Astrocyte (in vitro differentiated cells and primary cell): Measurements from ENCODE around the gene BMPR1A. TPM values are rescaled to one million over a fixed set of nuclear protein-coding genes. Genes with fewer than 3 reads are reported as not detected.
A peak's percentile ranks its signal among the peaks of the same experiment; 100 is the strongest.

Experiments used
- DNase-seq: peaks from one replicate; pipeline ENCODE4 v3.0.0-alpha.2; 2010; ENCODE audit warnings: low read depth
- FAIRE-seq: peaks from 2 replicates; lab custom pipeline; 2011; peaks lifted over from hg19 to GRCh38; lab: Jason Lieb, UNC
- H2AFZ ChIP-seq: 2 replicates; pipeline ENCODE4 v1.6.0; 2012; ENCODE audit warnings: low read depth, low read length, inconsistent platforms
- H3K27ac ChIP-seq: 2 replicates; pipeline ENCODE4 v1.5.1; 2011; ENCODE audit warnings: low read depth, low read length, inconsistent platforms
- H3K27me3 ChIP-seq: 2 replicates; pipeline ENCODE4 v1.6.0; 2011; ENCODE audit warnings: low read length, inconsistent platforms; ENCODE audit not compliant: insufficient read depth
- H3K36me3 ChIP-seq: 2 replicates; pipeline ENCODE4 v1.5.1; 2011; ENCODE audit warnings: low read length, inconsistent platforms; ENCODE audit not compliant: insufficient read depth
- H3K4me1 ChIP-seq: 2 replicates; pipeline ENCODE4 v1.5.1; 2011; ENCODE audit warnings: low read length, inconsistent platforms; ENCODE audit not compliant: insufficient read depth
- H3K4me2 ChIP-seq: 2 replicates; pipeline ENCODE4 v1.6.0; 2012; ENCODE audit warnings: low read length, inconsistent platforms
- H3K4me3 ChIP-seq: 2 replicates; pipeline ENCODE4 v1.5.1; 2011; ENCODE audit warnings: low read depth, mild to moderate bottlenecking, low read length, inconsistent platforms; ENCODE audit not compliant: insufficient read depth
- H3K79me2 ChIP-seq: 2 replicates; pipeline ENCODE4 v1.6.0; 2012; ENCODE audit warnings: mild to moderate bottlenecking, low read length, inconsistent platforms; ENCODE audit not compliant: insufficient read depth
- H3K9ac ChIP-seq: 2 replicates; pipeline ENCODE4 v1.6.0; 2012; ENCODE audit warnings: mild to moderate bottlenecking, low read length, inconsistent platforms
- H3K9me3 ChIP-seq: 2 replicates; pipeline ENCODE4 v1.5.1; 2012; ENCODE audit warnings: low read depth, mild to moderate bottlenecking, low read length, inconsistent platforms; ENCODE audit not compliant: insufficient read depth
- H4K20me1 ChIP-seq: 2 replicates; pipeline ENCODE4 v1.6.0; 2012; ENCODE audit warnings: low read length, inconsistent platforms; ENCODE audit not compliant: insufficient read depth
- H3K27ac Mint-ChIP-seq: one replicate; pipeline ENCODE4 v1.8.0; 2021; ENCODE audit warnings: mild to moderate bottlenecking, mixed read lengths; ENCODE audit not compliant: unreplicated experiment
- H3K27me3 Mint-ChIP-seq: one replicate; pipeline ENCODE4 v1.8.0; 2021; ENCODE audit warnings: low read depth, mixed read lengths; ENCODE audit not compliant: unreplicated experiment
- H3K36me3 Mint-ChIP-seq: one replicate; pipeline ENCODE4 v1.8.0; 2021; ENCODE audit warnings: low read depth, mixed read lengths; ENCODE audit not compliant: unreplicated experiment
- H3K4me1 Mint-ChIP-seq: one replicate; pipeline ENCODE4 v1.8.0; 2021; ENCODE audit warnings: low read depth, mixed read lengths; ENCODE audit not compliant: unreplicated experiment
- H3K4me3 Mint-ChIP-seq: one replicate; pipeline ENCODE4 v1.8.0; 2021; ENCODE audit warnings: mild to moderate bottlenecking, moderate library complexity, mixed read lengths; ENCODE audit not compliant: unreplicated experiment
- H3K9me3 Mint-ChIP-seq: one replicate; pipeline ENCODE4 v1.8.0; 2021; ENCODE audit warnings: mild to moderate bottlenecking, mixed read lengths; ENCODE audit not compliant: unreplicated experiment
- CTCF ChIP-seq: IDR thresholded peaks from 2 replicates; pipeline ENCODE4 v1.5.1; 2011; ENCODE audit warnings: low read depth, mild to moderate bottlenecking, inconsistent platforms, low read length, moderate library complexity; ENCODE audit not compliant: insufficient read depth
- EZH2 ChIP-seq: IDR thresholded peaks from 2 replicates; pipeline ENCODE4 v1.6.1; 2012; ENCODE audit warnings: mild to moderate bottlenecking, low read length, inconsistent platforms; ENCODE audit not compliant: insufficient read depth
- total RNA-seq: library from RNA; stranded (reverse); gene quantifications from 2 replicates; pipeline ENCODE4 v1.2.1, GENCODE V29; 2021

BMPR1A gene
- total RNA-seq, 1 donor from 2014 or later = 52.2 TPM

GRCh38 chr10:86755740-86756510 lies 494 bp upstream of the BMPR1A start:
- Mint-ChIP-seq H3K27me3 (no peaks in the 10 kb centered on the region), H3K36me3 (no peaks in the 10 kb centered on the region), H3K27ac (peak overlapping the region; percentile 54), H3K9me3 (no peaks in the 10 kb centered on the region), H3K4me3 (peak overlapping the region; percentile 88), H3K4me1 (peaks cover 22% of the 10 kb centered on the region)
- Histone ChIP-seq H2AFZ (peak overlapping the region; percentile 89), H4K20me1 (peaks cover 36% of the 10 kb centered on the region), H3K27ac (peak overlapping the region; percentile 99), H3K27me3 (no peaks in the 10 kb centered on the region), H3K4me2 (peak overlapping the region; percentile 85), H3K4me3 (peak overlapping the region; percentile 83), H3K9me3 (no peaks in the 10 kb centered on the region), H3K36me3 (no peaks in the 10 kb centered on the region), H3K9ac (peak overlapping the region; percentile 99), H3K79me2 (peaks cover 64% of the 10 kb centered on the region), H3K4me1 (peaks cover 6% of the 10 kb centered on the region)
- DNase-seq (peak; percentile 77), FAIRE-seq (no peak)
- no peak for TF ChIP-seq CTCF
- TF ChIP-seq EZH2 = no peak

GRCh38 chr10:86757113-86757972 lies 924 bp downstream of the BMPR1A start:
- H3K4me3 Mint-ChIP-seq = peak overlapping the region; percentile 89
- DNase-seq (peak; percentile 52), FAIRE-seq (no peak)
- no peaks in the 10 kb centered on the region for H3K36me3 Mint-ChIP-seq
- peak overlapping the region; percentile 80 for H3K4me3 ChIP-seq
- H3K4me2 ChIP-seq = peak overlapping the region; percentile 89
- peak overlapping the region; percentile 91 for H3K9ac ChIP-seq
- H3K9me3 Mint-ChIP-seq = no peaks in the 10 kb centered on the region
- peaks cover 75% of the 10 kb centered on the region for H3K79me2 ChIP-seq
- H4K20me1 ChIP-seq = peaks cover 49% of the 10 kb centered on the region
- no peaks in the 10 kb centered on the region for H3K36me3 ChIP-seq
- H3K4me1 Mint-ChIP-seq = peaks cover 22% of the 10 kb centered on the region
- TF ChIP-seq CTCF (peak; percentile 31), EZH2 (no peak)
- peak overlapping the region; percentile 77 for H3K27ac ChIP-seq
- H3K27ac Mint-ChIP-seq = peak overlapping the region; percentile 90
- no peaks in the 10 kb centered on the region for H3K9me3 ChIP-seq
- no peak overlapping the region for H2AFZ ChIP-seq
- no peaks in the 10 kb centered on the region for H3K27me3 Mint-ChIP-seq
- peaks cover 6% of the 10 kb centered on the region for H3K4me1 ChIP-seq
- no peaks in the 10 kb centered on the region for H3K27me3 ChIP-seq
